Adrenal gland (tissue), 12 donors: ENCODE data around the gene ANKS1A. TPM values are rescaled to one million over a fixed set of nuclear protein-coding genes. Genes with fewer than 3 reads are reported as not detected.

ENCODE experiments used
- DNase-seq, 7 donors: peaks; one replicate each; pipeline ENCODE4 v3.0.0-alpha.2; 2019 to 2020
- H3K27ac ChIP-seq, 5 donors: fragments of 200-600 bp; sonication (generic) in 4 of 5; 1 replicate in 3 of 5; 2 replicates in 2 of 5; pipeline versions ENCODE4 v1.5.1 to v1.8.0; 2016 to 2020; ENCODE audit warnings: mild to moderate bottlenecking in 1 of 5
- H3K27me3 ChIP-seq: fragments of 200-600 bp; 2 replicates; pipeline ENCODE4 v1.8.0; 2021
- H3K36me3 ChIP-seq, 2 donors: fragments of 200-600 bp; replicated peaks in 1 of 2; 1 replicate in 1 of 2; 2 replicates in 1 of 2; pipeline versions ENCODE4 v1.5.1 to v1.8.0; 2018 to 2022
- H3K4me1 ChIP-seq, 2 donors: fragments of 200-600 bp; replicated peaks in 1 of 2; 1 replicate in 1 of 2; 2 replicates in 1 of 2; pipeline versions ENCODE4 v1.5.1 to v1.8.0; 2018 to 2021
- H3K4me3 ChIP-seq, 4 donors: fragments of 200-600 bp; sonication (generic) in 3 of 4; one replicate each; pipeline ENCODE4 v1.5.1; 2016 to 2018
- H3K9me3 ChIP-seq, 3 donors: fragments of 200-600 bp; sonication (generic) in 1 of 3; replicated peaks in 1 of 3; 1 replicate in 2 of 3; 2 replicates in 1 of 3; pipeline versions ENCODE4 v1.5.1 to v1.8.0; 2016 to 2021
- POLR2A ChIP-seq, 2 donors: fragments of 450-650 bp; IDR thresholded peaks; one replicate each; pipeline ENCODE4 v1.6.1; 2017; ENCODE audit warnings: antibody characterized with exemption in 2 of 2, mild to moderate bottlenecking in 2 of 2, moderate library complexity in 1 of 2
- WGBS, 4 donors: extraction: QIAGEN DNeasy Blood & Tissue Kit in 2 of 4; methylation state at CpG; one replicate each; pipeline versions ENCODE4 v1.1.5 to v1.1.7; 2013 to 2017; 5-methylcytosine and 5-hydroxymethylcytosine counted together
- intact Hi-C, 2 donors: fragments of 100-400 bp; cut with DNase I; formaldehyde crosslinking; loops; one replicate each; pipeline versions ENCODE4 v1.14.1 to v1.15.0; 2022 to 2023
- polyA plus RNA-seq, 3 donors: library from polyadenylated mRNA; stranded (reverse); fragments of 200-250 nt in 2 of 3; fragments of 350-450 nt in 1 of 3; fragmentation: Illumina TruSeq in 1 of 3; extraction: RNeasy Lipid Tissue Mini Kit (QIAGEN cat#74804) in 1 of 3; gene quantifications; one replicate each; pipeline ENCODE4 v1.2.3, GENCODE V29; 2013 to 2014
- total RNA-seq, 9 donors: library from RNA; depleted of rRNA in 4 of 9; stranded (reverse); fragments of >200 nt in 4 of 9; fragments of 120-200 nt in 1 of 9; fragmentation: NEBNext Ultra II Directional in 1 of 9; extraction: Animal tissue kit (Norgen Biotek cat#: 25700) in 1 of 9; gene quantifications; one replicate each; pipeline versions ENCODE4 v1.1.0 to v1.2.4, GENCODE V29; 2013 to 2023
- TF ChIP-seq, protein P1 (sequence below), 6 experiments: fragments of 450-650 bp in 4 of 6; fragments of 200-600 bp in 2 of 6; sonication (generic) in 1 of 6; IDR thresholded peaks; 1 replicate in 5 of 6; 2 replicates in 1 of 6; pipeline versions ENCODE4 v1.5.1 to v1.8.0; 2016 to 2021; ENCODE audit warnings: antibody characterized with exemption in 6 of 6, mild to moderate bottlenecking in 2 of 6, moderate library complexity in 1 of 6
- donor health status: healthy with polysubstance abuse.
- donor health status: Bipolar disorder and iron deficiency.
- donor health status: DM: yes; HTN: yes; CAD: no.
- donor health status: DM: no; HTN: no; CAD: no.
- donor health status: DM: no; HTN: no; CAD: no.
- donor health status: DM: yes; HTN: yes; CAD: no.

The ANKS1A gene
- total and polyA plus RNA-seq, 12 donors = 11.7 to 68.0 (median 42.4) TPM

DNA sequence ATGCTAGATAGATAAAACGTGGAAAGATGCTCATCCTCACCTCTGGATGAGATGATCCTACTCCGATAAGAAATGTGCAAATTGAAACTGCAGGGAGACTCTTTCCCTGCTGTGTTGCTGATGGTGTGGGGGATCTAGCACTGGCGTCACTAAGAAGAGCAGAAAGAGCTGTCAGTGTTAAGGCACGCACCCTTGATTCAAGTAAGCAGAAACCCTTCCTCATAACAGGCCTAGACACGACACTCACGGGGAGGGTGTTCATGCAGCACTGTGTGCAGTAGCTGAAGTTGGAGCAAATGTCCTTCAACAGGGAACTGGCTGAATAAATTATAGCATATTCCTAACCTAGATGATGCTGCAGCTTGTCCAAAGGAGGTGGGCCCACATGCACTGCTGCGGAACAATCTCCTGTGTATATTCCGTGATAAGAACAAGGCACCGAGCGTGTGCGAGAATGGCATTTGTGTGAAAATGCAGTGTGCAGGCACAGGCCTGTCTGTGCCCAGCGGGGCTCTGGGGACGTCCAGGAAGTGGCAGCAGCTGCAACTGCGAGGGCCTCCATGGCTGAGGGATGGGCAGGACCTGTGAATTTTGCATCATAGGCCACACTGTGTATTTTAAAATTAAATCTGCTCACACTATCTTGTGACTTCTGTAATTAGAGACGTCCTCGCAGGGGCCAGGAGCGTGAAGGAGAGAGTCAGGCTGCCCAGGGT, 188.1 kb downstream of the ANKS1A start:
- WGBS, 4 donors = 84 to 91% (median 89%) methylated on average over 17 of the region's 17 CpGs
- no peaks in the 10 kb centered on the region for H3K9me3 ChIP-seq
- H3K27ac ChIP-seq = no peak overlapping the region
- DNase-seq = peak in 1 of 7 donors; percentile 1
- H3K4me1 ChIP-seq = peaks cover 0 to 6% of the 10 kb centered on the region in 2 donors
- H3K4me3 ChIP-seq = no peak overlapping the region
- no peak for TF ChIP-seq POLR2A (IDR thresholded peaks at IDR 0.05)
- TF ChIP-seq, protein P1, sequence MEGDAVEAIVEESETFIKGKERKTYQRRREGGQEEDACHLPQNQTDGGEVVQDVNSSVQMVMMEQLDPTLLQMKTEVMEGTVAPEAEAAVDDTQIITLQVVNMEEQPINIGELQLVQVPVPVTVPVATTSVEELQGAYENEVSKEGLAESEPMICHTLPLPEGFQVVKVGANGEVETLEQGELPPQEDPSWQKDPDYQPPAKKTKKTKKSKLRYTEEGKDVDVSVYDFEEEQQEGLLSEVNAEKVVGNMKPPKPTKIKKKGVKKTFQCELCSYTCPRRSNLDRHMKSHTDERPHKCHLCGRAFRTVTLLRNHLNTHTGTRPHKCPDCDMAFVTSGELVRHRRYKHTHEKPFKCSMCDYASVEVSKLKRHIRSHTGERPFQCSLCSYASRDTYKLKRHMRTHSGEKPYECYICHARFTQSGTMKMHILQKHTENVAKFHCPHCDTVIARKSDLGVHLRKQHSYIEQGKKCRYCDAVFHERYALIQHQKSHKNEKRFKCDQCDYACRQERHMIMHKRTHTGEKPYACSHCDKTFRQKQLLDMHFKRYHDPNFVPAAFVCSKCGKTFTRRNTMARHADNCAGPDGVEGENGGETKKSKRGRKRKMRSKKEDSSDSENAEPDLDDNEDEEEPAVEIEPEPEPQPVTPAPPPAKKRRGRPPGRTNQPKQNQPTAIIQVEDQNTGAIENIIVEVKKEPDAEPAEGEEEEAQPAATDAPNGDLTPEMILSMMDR (IDR thresholded peaks at IDR 0.05) = no peak
- intact Hi-C loops = no loop called here
- H3K36me3 ChIP-seq = peaks cover 0 to 74% of the 10 kb centered on the region in 2 donors
- no peaks in the 10 kb centered on the region for H3K27me3 ChIP-seq

DNA sequence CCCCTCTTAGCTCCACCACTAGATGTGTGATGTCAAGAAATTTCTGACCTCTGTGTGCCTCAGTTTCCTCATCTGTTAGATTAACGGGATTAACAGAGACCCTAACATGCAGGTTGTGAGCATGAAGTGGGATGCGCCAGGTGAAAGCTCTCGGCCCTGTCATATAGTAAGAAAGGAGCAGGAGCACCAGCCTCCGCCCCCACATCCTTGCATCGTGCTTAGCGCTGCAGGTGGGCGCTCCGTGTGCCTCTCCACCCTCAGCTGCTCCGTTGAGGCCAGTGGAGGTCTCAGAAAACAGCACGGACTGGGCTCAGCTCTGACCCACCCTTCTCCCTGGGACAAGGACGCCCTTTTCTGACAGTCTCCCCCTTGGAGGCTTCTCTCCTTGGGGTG, 188.7 kb downstream of the ANKS1A start:
- TF ChIP-seq POLR2A (IDR thresholded peaks at IDR 0.05) = no peak
- TF ChIP-seq, protein P1 (IDR thresholded peaks at IDR 0.05) = no peak
- 83 to 86% (median 85%) methylated on average over 11 of the region's 11 CpGs for WGBS, 4 donors
- Histone ChIP-seq H3K4me3 (no peak overlapping the region), H3K36me3 (peaks cover 0 to 74% of the 10 kb centered on the region in 2 donors), H3K27ac (no peak overlapping the region), H3K4me1 (peaks cover 0 to 10% of the 10 kb centered on the region in 2 donors), H3K9me3 (no peaks in the 10 kb centered on the region), H3K27me3 (no peaks in the 10 kb centered on the region)
- intact Hi-C loops = no loop called here
- DNase-seq = peak in 2 of 7 donors; percentile 3 to 10

DNA sequence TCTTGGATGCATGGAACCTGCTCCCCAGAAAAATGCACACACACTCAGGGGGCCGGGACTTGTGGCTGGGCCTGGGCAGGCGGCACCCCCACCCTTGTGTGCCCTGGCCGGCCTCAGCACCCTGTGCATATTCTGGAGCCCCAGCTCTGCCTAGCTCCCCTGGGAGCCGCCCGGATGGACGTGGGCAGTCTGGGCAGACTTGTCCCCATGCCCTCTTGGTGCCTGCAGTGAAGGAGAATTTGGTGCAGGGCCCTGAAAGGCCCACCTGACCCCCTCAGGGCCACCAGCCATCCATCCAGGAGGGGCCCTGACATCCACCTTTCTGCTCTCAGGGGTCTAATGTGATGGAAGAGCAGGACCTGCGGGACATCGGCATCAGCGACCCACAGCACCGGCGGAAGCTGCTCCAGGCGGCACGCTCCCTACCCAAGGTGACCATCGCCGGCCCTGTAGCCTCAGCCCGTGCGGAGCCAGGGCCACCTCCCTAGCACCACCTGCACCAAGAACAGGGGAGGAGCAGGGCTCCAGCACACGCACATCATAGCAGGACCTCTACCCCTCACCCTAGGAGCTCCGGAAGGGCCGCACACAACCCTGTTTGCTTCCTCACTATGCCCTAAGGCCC, 189.3 kb downstream of the ANKS1A start:
- 93 to 100% (median 96%) methylated on average over 1 to 20 of the region's 20 CpGs for WGBS, 4 donors
- no peak overlapping the region for H3K4me3 ChIP-seq
- intact Hi-C loops = no loop called here
- peak in 3 of 7 donors; percentile 1 to 7 (median 3) for DNase-seq
- no peak for TF ChIP-seq POLR2A (IDR thresholded peaks at IDR 0.05)
- TF ChIP-seq, protein P1 (IDR thresholded peaks at IDR 0.05) = no peak
- H3K36me3 ChIP-seq = peaks cover 0 to 74% of the 10 kb centered on the region in 2 donors
- H3K4me1 ChIP-seq = peaks cover 0 to 10% of the 10 kb centered on the region in 2 donors
- H3K9me3 ChIP-seq = no peaks in the 10 kb centered on the region
- H3K27me3 ChIP-seq = no peaks in the 10 kb centered on the region
- no peak overlapping the region for H3K27ac ChIP-seq

DNA sequence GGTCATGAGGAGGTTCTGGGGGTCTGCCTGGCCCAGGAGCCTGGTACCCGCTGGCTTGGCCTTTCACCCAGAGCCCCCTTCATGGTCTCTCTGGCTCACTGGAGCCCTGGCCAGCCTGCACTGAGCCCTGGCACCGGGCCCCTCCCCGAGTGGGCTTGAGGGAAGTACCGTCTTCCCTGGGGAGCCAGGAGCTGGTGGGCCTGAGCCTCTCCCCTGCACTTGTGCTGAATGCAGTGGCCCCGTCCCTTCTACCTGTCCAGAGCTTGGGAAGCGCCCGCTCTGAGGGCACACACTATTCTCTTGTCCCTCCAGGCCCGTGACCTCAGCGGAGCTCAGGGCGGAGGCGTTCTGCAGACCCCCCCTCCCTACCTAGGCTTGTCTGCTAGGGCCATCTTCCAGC, 189.8 kb downstream of the ANKS1A start:
- H3K9me3 ChIP-seq = no peaks in the 10 kb centered on the region
- no peak overlapping the region for H3K4me3 ChIP-seq
- no peak overlapping the region for H3K27ac ChIP-seq
- H3K27me3 ChIP-seq = no peaks in the 10 kb centered on the region
- peaks cover 0 to 10% of the 10 kb centered on the region in 2 donors for H3K4me1 ChIP-seq
- TF ChIP-seq POLR2A (IDR thresholded peaks at IDR 0.05) = no peak
- TF ChIP-seq, protein P1 (IDR thresholded peaks at IDR 0.05) = no peak
- WGBS, 4 donors = 89 to 97% (median 93%) methylated on average over 4 to 11 of the region's 11 CpGs
- peak in 1 of 7 donors; percentile 13 for DNase-seq
- intact Hi-C loops = no loop called here
- H3K36me3 ChIP-seq = peaks cover 0 to 75% of the 10 kb centered on the region in 2 donors
